Measurements from ENCODE around the gene MTMR4.

DNA sequence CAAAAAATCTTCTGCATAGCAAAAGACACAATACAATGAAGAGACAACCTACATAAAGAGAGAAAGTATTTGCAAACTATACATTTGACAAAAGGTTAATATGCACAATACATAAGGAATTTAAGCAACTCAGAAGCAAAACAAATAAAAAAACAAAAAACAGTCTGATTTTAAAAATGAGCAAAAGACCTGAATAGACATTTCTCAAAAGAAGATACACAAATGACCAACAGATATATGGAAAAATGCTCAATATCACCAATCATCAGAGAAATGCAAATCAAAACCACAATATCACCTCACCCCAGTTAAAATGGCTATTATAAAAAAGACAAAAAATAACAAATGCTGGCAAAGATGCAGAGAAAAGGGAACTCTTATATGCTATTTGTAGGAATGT, 58.9 kb downstream of the MTMR4 start:
- TF ChIP-seq, protein P1, sequence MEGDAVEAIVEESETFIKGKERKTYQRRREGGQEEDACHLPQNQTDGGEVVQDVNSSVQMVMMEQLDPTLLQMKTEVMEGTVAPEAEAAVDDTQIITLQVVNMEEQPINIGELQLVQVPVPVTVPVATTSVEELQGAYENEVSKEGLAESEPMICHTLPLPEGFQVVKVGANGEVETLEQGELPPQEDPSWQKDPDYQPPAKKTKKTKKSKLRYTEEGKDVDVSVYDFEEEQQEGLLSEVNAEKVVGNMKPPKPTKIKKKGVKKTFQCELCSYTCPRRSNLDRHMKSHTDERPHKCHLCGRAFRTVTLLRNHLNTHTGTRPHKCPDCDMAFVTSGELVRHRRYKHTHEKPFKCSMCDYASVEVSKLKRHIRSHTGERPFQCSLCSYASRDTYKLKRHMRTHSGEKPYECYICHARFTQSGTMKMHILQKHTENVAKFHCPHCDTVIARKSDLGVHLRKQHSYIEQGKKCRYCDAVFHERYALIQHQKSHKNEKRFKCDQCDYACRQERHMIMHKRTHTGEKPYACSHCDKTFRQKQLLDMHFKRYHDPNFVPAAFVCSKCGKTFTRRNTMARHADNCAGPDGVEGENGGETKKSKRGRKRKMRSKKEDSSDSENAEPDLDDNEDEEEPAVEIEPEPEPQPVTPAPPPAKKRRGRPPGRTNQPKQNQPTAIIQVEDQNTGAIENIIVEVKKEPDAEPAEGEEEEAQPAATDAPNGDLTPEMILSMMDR (conservative IDR thresholded peaks at IDR 0.05), result no peak
- no peak for TF ChIP-seq ZFX (IDR thresholded peaks at IDR 0.05)

Data from C4-2B (cell line).